ENCODE results near the gene TUBGCP3.

Gene TUBGCP3

GRCh38 chr13:112582263-112582662 lies 5.7 kb downstream of the TUBGCP3 start:
- no peak for DNase-seq (ENCODE audit: low spot score)
- TF ChIP-seq CTCF (IDR thresholded peaks at IDR 0.05; ENCODE audit: extremely low read depth, missing control alignments) = no peak

GRCh38 chr13:112580912-112581311 lies 7.0 kb downstream of the TUBGCP3 start:
- TF ChIP-seq CTCF (IDR thresholded peaks at IDR 0.05; ENCODE audit: extremely low read depth, missing control alignments) = no peak
- no peak for DNase-seq (ENCODE audit: low spot score)

- no peak for DNase-seq (ENCODE audit: low spot score)
- TF ChIP-seq CTCF (IDR thresholded peaks at IDR 0.05; ENCODE audit: extremely low read depth, missing control alignments) = no peak
Observed at GRCh38 chr13:112580211-112580610, 7.7 kb downstream of the TUBGCP3 start.

- DNase-seq (ENCODE audit: low spot score) = no peak
- TF ChIP-seq CTCF (IDR thresholded peaks at IDR 0.05; ENCODE audit: extremely low read depth, missing control alignments) = no peak
Observed at GRCh38 chr13:112579310-112579843, 8.6 kb downstream of the TUBGCP3 start.

- DNase-seq (ENCODE audit: low spot score) = no peak
- TF ChIP-seq CTCF (IDR thresholded peaks at IDR 0.05; ENCODE audit: extremely low read depth, missing control alignments) = no peak
Observed at GRCh38 chr13:112576768-112577167, 11.2 kb downstream of the TUBGCP3 start.

- no peak for TF ChIP-seq CTCF (IDR thresholded peaks at IDR 0.05; ENCODE audit: extremely low read depth, missing control alignments)
- no peak for DNase-seq (ENCODE audit: low spot score)
Observed at GRCh38 chr13:112576191-112576590, 11.8 kb downstream of the TUBGCP3 start.

- no peak for TF ChIP-seq CTCF (IDR thresholded peaks at IDR 0.05; ENCODE audit: extremely low read depth, missing control alignments)
- DNase-seq (ENCODE audit: low spot score) = no peak
Observed at GRCh38 chr13:112575675-112576074, 12.3 kb downstream of the TUBGCP3 start.
